Panc1 (cell line): ENCODE results near the gene LYPD4.

Experiments used
- CTCF ChIP-seq: fragments of 450-650 bp; IDR thresholded peaks from 2 replicates; pipeline ENCODE4 v1.5.1; 2017; ENCODE audit warnings: mild to moderate bottlenecking
- POLR2AphosphoS5 ChIP-seq: IDR thresholded peaks from 2 replicates; pipeline ENCODE4 v1.6.1; 2012; ENCODE audit warnings: mild to moderate bottlenecking, low read depth, low read length, moderate library complexity
- REST ChIP-seq, 2 experiments: IDR thresholded peaks; 2 replicates each; pipeline ENCODE4 v1.6.1; 2011 to 2012; ENCODE audit warnings: low read depth in 2 of 2, control low read depth in 1 of 2, low read length in 1 of 2, mild to moderate bottlenecking in 1 of 2, moderate library complexity in 1 of 2; ENCODE audit not compliant: insufficient read depth in 1 of 2
- SIN3A ChIP-seq: IDR thresholded peaks from 2 replicates; pipeline ENCODE4 v1.6.1; 2012; ENCODE audit warnings: low read depth, mild to moderate bottlenecking, low read length, moderate library complexity, borderline replicate concordance; ENCODE audit not compliant: insufficient read depth
- TCF7L2 ChIP-seq: IDR thresholded peaks from 2 replicates; pipeline ENCODE4 v1.6.1; 2011; ENCODE audit warnings: mild to moderate bottlenecking, low read depth, low read length, inconsistent platforms

DNA sequence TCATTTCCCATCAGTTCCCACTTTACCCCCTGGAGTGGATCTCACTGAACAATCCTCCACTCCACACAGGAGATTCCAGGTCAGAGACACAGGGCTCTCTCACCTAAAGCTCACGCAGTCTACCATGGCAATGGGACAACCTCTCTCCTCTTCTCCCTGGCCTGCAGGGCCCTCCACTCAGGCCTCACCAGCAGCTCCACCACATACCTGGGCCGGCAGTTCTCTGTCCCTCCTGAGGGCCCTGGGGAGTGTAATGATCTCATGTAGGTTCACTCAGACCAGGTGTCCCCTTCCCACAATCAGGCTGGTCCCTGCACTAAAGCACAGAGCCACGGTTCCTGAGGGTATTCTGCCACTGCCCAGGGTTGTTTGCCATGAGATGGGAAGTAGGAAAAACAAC is 32.5 kb downstream of the LYPD4 start:
- no peak for TF ChIP-seq CTCF
- TF ChIP-seq POLR2AphosphoS5 = no peak
- no peak for TF ChIP-seq TCF7L2
- TF ChIP-seq REST (IDR thresholded peaks at IDR 0.05; ENCODE audit: insufficient read depth in 1 of 2, low read depth in 2 of 2, low read length in 1 of 2) = no peak
- no peak for TF ChIP-seq SIN3A
